Endothelial cell (in vitro differentiated cells): Measurements from ENCODE around the gene ALS2. TPM values are rescaled to one million over a fixed set of nuclear protein-coding genes. Genes with fewer than 3 reads are reported as not detected.
"Not testable (repeated sequence)": the region's sequence is repeated elsewhere in the genome, so short reads cannot be mapped to it uniquely, and the experiment has no call there.

Experiments used
- DNase-seq: peaks from one replicate; pipeline ENCODE4 v3.0.0; 2021; ENCODE audit warnings: low spot score
- H3K27ac Mint-ChIP-seq: one replicate; pipeline ENCODE4 v1.8.0; 2021; ENCODE audit warnings: mixed read lengths, inconsistent platforms; ENCODE audit not compliant: unreplicated experiment
- H3K27me3 Mint-ChIP-seq: one replicate; pipeline ENCODE4 v1.8.0; 2021; ENCODE audit warnings: mild to moderate bottlenecking, moderate library complexity, mixed read lengths, inconsistent platforms; ENCODE audit not compliant: unreplicated experiment
- H3K36me3 Mint-ChIP-seq: one replicate; pipeline ENCODE4 v1.8.0; 2021; ENCODE audit warnings: mild to moderate bottlenecking, low read depth, mixed read lengths, inconsistent platforms; ENCODE audit not compliant: unreplicated experiment
- H3K4me1 Mint-ChIP-seq: one replicate; pipeline ENCODE4 v1.8.0; 2021; ENCODE audit warnings: mild to moderate bottlenecking, mixed read lengths, inconsistent platforms; ENCODE audit not compliant: unreplicated experiment
- H3K4me3 Mint-ChIP-seq: one replicate; pipeline ENCODE4 v1.8.0; 2021; ENCODE audit warnings: mild to moderate bottlenecking, mixed read lengths, inconsistent platforms; ENCODE audit not compliant: unreplicated experiment
- H3K9me3 Mint-ChIP-seq: one replicate; pipeline ENCODE4 v1.8.0; 2021; ENCODE audit warnings: mixed read lengths, inconsistent platforms; ENCODE audit not compliant: unreplicated experiment
- CTCF ChIP-seq: fragments of 200-600 bp; sonication (generic); IDR thresholded peaks from one replicate; pipeline ENCODE4 v1.5.0; 2021; ENCODE audit warnings: antibody characterized with exemption; ENCODE audit not compliant: unreplicated experiment
- total RNA-seq: library from RNA; stranded (reverse); fragmentation: NEBNext Ultra II Directional; extraction: Animal tissue kit (Norgen Biotek cat#: 25700); gene quantifications from one replicate; pipeline ENCODE4 v1.2.1, GENCODE V29; 2021; ENCODE audit not compliant: unreplicated experiment

ALS2 gene
- total RNA-seq, 1 donor from 2014 or later = 43.1 TPM

GRCh38 chr2:201768918-201769317 is 11.8 kb downstream of the ALS2 start:
- no peaks in the 10 kb centered on the region for H3K9me3 Mint-ChIP-seq
- TF ChIP-seq CTCF = no peak
- H3K4me1 Mint-ChIP-seq = peaks cover 2% of the 10 kb centered on the region
- H3K27me3 Mint-ChIP-seq = no peaks in the 10 kb centered on the region
- no peak overlapping the region for H3K27ac Mint-ChIP-seq
- H3K36me3 Mint-ChIP-seq = peaks cover 9% of the 10 kb centered on the region
- H3K4me3 Mint-ChIP-seq = no peak overlapping the region
- DNase-seq = no peak

- no peak for DNase-seq
- TF ChIP-seq CTCF = no peak
- no peaks in the 10 kb centered on the region for H3K9me3 Mint-ChIP-seq
- H3K4me1 Mint-ChIP-seq = peaks cover 2% of the 10 kb centered on the region
- no peak overlapping the region for H3K4me3 Mint-ChIP-seq
- peaks cover 18% of the 10 kb centered on the region for H3K36me3 Mint-ChIP-seq
- H3K27ac Mint-ChIP-seq = no peak overlapping the region
- no peaks in the 10 kb centered on the region for H3K27me3 Mint-ChIP-seq
These were observed 14.9 kb downstream of the ALS2 start for GRCh38 chr2:201765799-201766198.

GRCh38 chr2:201764469-201764868 is 16.3 kb downstream of the ALS2 start:
- not testable (repeated sequence) for H3K27ac Mint-ChIP-seq, DNase-seq, H3K4me3 Mint-ChIP-seq, H3K4me1 Mint-ChIP-seq, H3K27me3 Mint-ChIP-seq, H3K9me3 Mint-ChIP-seq
- peaks cover 18% of the 10 kb centered on the region for H3K36me3 Mint-ChIP-seq

GRCh38 chr2:201761101-201761500 is 19.6 kb downstream of the ALS2 start:
- H3K27ac Mint-ChIP-seq = no peak overlapping the region
- no peaks in the 10 kb centered on the region for H3K27me3 Mint-ChIP-seq
- DNase-seq = no peak
- H3K4me1 Mint-ChIP-seq = no peaks in the 10 kb centered on the region
- no peaks in the 10 kb centered on the region for H3K9me3 Mint-ChIP-seq
- H3K36me3 Mint-ChIP-seq = peaks cover 14% of the 10 kb centered on the region
- TF ChIP-seq CTCF = no peak
- H3K4me3 Mint-ChIP-seq = no peak overlapping the region

- no peak for DNase-seq
- Mint-ChIP-seq H3K9me3 (no peaks in the 10 kb centered on the region), H3K4me3 (no peak overlapping the region), H3K4me1 (no peaks in the 10 kb centered on the region), H3K27me3 (no peaks in the 10 kb centered on the region), H3K36me3 (peaks cover 14% of the 10 kb centered on the region), H3K27ac (no peak overlapping the region)
- TF ChIP-seq CTCF = no peak
These were observed 21.2 kb downstream of the ALS2 start for GRCh38 chr2:201759567-201759966.

GRCh38 chr2:201758873-201759272 is 21.9 kb downstream of the ALS2 start:
- Mint-ChIP-seq H3K27me3 (no peaks in the 10 kb centered on the region), H3K4me1 (no peaks in the 10 kb centered on the region), H3K4me3 (no peak overlapping the region), H3K9me3 (no peaks in the 10 kb centered on the region), H3K36me3 (peaks cover 12% of the 10 kb centered on the region), H3K27ac (no peak overlapping the region)
- no peak for TF ChIP-seq CTCF
- no peak for DNase-seq
